ENCODE measurements around the gene FBXL13.

DNA sequence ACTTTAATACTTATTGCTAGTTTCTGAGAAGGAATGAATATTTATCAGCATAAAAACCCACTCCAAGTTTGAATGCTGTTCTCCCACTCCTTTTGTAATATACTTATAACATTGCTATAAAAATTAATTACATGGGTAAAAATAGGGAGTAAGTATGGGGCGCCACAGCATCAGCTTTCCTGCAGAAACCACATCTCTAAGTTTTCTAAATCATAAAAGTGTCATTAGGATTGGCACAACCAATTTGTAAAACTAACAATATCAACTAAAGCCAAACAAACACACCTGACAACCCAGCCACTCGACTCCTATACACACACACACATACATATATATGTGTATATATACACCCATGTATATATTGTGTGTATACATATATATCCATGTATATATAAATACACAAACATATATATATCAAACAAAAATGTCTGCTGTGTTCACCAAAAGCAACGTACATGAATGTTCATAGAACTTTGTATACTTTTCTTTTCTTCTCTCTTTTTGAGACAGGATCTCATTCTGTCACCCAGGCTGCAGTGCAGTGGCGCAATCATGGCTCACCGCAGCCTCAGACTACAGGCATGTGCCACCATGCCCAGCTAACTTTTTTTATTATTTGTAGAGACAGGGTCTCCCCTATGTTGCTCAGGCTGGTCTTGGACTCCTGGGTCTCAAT lies 176.6 kb downstream of the FBXL13 start:
- TF ChIP-seq, protein P1, sequence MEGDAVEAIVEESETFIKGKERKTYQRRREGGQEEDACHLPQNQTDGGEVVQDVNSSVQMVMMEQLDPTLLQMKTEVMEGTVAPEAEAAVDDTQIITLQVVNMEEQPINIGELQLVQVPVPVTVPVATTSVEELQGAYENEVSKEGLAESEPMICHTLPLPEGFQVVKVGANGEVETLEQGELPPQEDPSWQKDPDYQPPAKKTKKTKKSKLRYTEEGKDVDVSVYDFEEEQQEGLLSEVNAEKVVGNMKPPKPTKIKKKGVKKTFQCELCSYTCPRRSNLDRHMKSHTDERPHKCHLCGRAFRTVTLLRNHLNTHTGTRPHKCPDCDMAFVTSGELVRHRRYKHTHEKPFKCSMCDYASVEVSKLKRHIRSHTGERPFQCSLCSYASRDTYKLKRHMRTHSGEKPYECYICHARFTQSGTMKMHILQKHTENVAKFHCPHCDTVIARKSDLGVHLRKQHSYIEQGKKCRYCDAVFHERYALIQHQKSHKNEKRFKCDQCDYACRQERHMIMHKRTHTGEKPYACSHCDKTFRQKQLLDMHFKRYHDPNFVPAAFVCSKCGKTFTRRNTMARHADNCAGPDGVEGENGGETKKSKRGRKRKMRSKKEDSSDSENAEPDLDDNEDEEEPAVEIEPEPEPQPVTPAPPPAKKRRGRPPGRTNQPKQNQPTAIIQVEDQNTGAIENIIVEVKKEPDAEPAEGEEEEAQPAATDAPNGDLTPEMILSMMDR (IDR thresholded peaks at IDR 0.05), result no peak
- no peak for TF ChIP-seq POLR2AphosphoS5 (IDR thresholded peaks at IDR 0.05; ENCODE audit: insufficient read depth in 1 of 2, low read depth in 1 of 2)

Data from vagina (tissue), 2 donors.